ENCODE data around the gene ARHGAP28. TPM values are rescaled to one million over a fixed set of nuclear protein-coding genes. Genes with fewer than 3 reads are reported as not detected.
"Not testable (repeated sequence)": the region's sequence is repeated elsewhere in the genome, so short reads cannot be mapped to it uniquely, and the experiment has no call there.

ARHGAP28 gene
- total and polyA plus RNA-seq, 2 of the 13 experiments (the other 11 are each of a cell fraction or from before 2014, with no cell fraction given): not detected

DNA sequence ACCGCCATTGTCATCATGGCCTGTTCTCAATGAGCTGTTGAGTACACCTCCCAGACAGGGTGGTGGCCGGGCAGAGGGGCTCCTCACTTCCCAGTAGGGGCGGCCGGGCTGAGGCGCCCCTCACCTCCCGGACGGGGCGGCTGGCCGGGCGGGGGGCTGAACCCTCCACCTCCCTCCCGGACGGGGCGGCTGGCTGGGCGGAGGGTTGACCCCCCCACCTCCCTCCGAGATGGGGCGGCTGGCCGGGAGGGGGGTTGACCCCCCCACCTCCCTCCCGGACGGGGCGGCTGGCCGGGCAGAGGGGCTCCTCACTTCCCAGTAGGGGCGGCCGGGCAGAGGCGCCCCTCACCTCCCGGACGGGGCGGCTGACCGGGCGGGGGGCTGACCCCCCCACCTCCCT is 97.6 kb downstream of the ARHGAP28 start:
- H3K4me1 ChIP-seq (ENCODE audit: insufficient read depth, low read length); BruUV-seq (replicated peaks); H3K27ac ChIP-seq (ENCODE audit: extremely low read length, insufficient read depth, low read length); CTCF ChIA-PET (ENCODE audit: low intra/inter-chr PET ratio, low total read pairs); POLR2A ChIA-PET; intact Hi-C loops (cut with micrococcal nuclease; ENCODE audit: unreplicated experiment); H3K79me2 ChIP-seq (ENCODE audit: insufficient read depth, low read length); DNase-seq (ENCODE audit: low spot score); H3K4me3 ChIP-seq (replicated peaks in 1 of 3; ENCODE audit: insufficient read depth in 1 of 3, low read depth in 2 of 3, low read length in 3 of 3); H3K9ac ChIP-seq (ENCODE audit: insufficient read depth, low read depth, low read length); H3K27me3 ChIP-seq (ENCODE audit: control insufficient read depth in 1 of 2, insufficient read depth in 2 of 2, low read length in 2 of 2); H2AFZ ChIP-seq (ENCODE audit: low read length); in situ Hi-C loops (cut with HindIII; ENCODE audit: extremely low pct_ligation_motif_present, low pct_unique_long_range_greater_than_20kb); H3K36me3 ChIP-seq (replicated peaks in 1 of 2; ENCODE audit: control insufficient read depth in 1 of 2, insufficient read depth in 2 of 2, low read length in 2 of 2); ATAC-seq; H3K4me2 ChIP-seq (ENCODE audit: low read depth, low read length); H3K9me3 ChIP-seq (ENCODE audit: low read length); H4K20me1 ChIP-seq (ENCODE audit: insufficient read depth, low read length); FAIRE-seq: not testable (repeated sequence)
- WGBS (ENCODE audit: low lambda C conversion rate): 85% methylated on average over 4 of the region's 29 CpGs

DNA sequence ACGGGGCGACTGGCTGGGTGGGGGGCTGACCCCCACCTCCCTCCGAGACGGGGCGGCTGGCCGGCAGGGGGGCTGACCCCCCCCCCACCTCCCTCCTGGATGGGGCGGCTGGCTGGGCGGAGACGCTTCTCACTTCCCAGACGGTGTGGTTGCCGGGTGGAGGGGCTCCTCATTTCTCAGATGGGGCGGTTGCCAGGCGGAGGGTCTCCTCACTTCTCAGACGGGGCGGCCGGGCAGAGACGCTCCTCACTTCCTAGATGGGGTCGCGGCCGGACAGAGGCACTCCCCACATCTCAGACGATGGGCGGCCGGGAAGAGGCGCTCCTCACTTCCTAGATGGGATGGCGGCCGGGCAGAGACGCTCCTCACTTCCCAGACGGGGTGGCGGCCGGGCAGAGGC is 98.0 kb downstream of the ARHGAP28 start:
- ATAC-seq; H3K79me2 ChIP-seq (ENCODE audit: insufficient read depth, low read length); H3K4me1 ChIP-seq (ENCODE audit: insufficient read depth, low read length); H3K4me2 ChIP-seq (ENCODE audit: low read depth, low read length); H3K9me3 ChIP-seq (ENCODE audit: low read length); H3K27me3 ChIP-seq (ENCODE audit: control insufficient read depth in 1 of 2, insufficient read depth in 2 of 2, low read length in 2 of 2); BruUV-seq (replicated peaks); H2AFZ ChIP-seq (ENCODE audit: low read length); POLR2A ChIA-PET; H4K20me1 ChIP-seq (ENCODE audit: insufficient read depth, low read length); H3K9ac ChIP-seq (ENCODE audit: insufficient read depth, low read depth, low read length); in situ Hi-C loops (cut with HindIII; ENCODE audit: extremely low pct_ligation_motif_present, low pct_unique_long_range_greater_than_20kb); H3K36me3 ChIP-seq (replicated peaks in 1 of 2; ENCODE audit: control insufficient read depth in 1 of 2, insufficient read depth in 2 of 2, low read length in 2 of 2); FAIRE-seq; intact Hi-C loops (cut with micrococcal nuclease; ENCODE audit: unreplicated experiment); DNase-seq (ENCODE audit: low spot score); CTCF ChIA-PET (ENCODE audit: low intra/inter-chr PET ratio, low total read pairs); H3K27ac ChIP-seq (ENCODE audit: extremely low read length, insufficient read depth, low read length); H3K4me3 ChIP-seq (replicated peaks in 1 of 3; ENCODE audit: insufficient read depth in 1 of 3, low read depth in 2 of 3, low read length in 3 of 3): not testable (repeated sequence)
- WGBS (ENCODE audit: low lambda C conversion rate): no CpG with 5 or more reads among the region's 30 CpGs

GRCh38 chr18:6830916-6831315 is 101.4 kb downstream of the ARHGAP28 start:
- no peaks in the 10 kb centered on the region for H3K79me2 ChIP-seq (ENCODE audit: insufficient read depth, low read length)
- BruUV-seq (replicated peaks): no TSS peak
- H3K9ac ChIP-seq (ENCODE audit: insufficient read depth, low read depth, low read length): no peak overlapping the region
- intact Hi-C loops (cut with micrococcal nuclease; ENCODE audit: unreplicated experiment): loop anchor here (10.0 kb wide), 1 partner anchor 186 kb away; no protein-coding TSS in a partner anchor
- POLR2A ChIA-PET: no interaction called here
- no peaks in the 10 kb centered on the region for H3K27me3 ChIP-seq (ENCODE audit: control insufficient read depth in 1 of 2, insufficient read depth in 2 of 2, low read length in 2 of 2)
- 0% methylated on average over 1 of the region's 1 CpG for WGBS (ENCODE audit: low lambda C conversion rate)
- no peaks in the 10 kb centered on the region for H3K9me3 ChIP-seq (ENCODE audit: low read length)
- H3K4me2 ChIP-seq (ENCODE audit: low read depth, low read length): no peak overlapping the region
- ATAC-seq (no peak), FAIRE-seq (no peak), DNase-seq (ENCODE audit: low spot score) (no peak)
- no peak overlapping the region for H2AFZ ChIP-seq (ENCODE audit: low read length)
- CTCF ChIA-PET (ENCODE audit: low intra/inter-chr PET ratio, low total read pairs): no interaction called here
- no peaks in the 10 kb centered on the region for H3K36me3 ChIP-seq (replicated peaks in 1 of 2; ENCODE audit: control insufficient read depth in 1 of 2, insufficient read depth in 2 of 2, low read length in 2 of 2)
- H3K27ac ChIP-seq (ENCODE audit: extremely low read length, insufficient read depth, low read length): no peak overlapping the region
- no peaks in the 10 kb centered on the region for H3K4me1 ChIP-seq (ENCODE audit: insufficient read depth, low read length)
- H4K20me1 ChIP-seq (ENCODE audit: insufficient read depth, low read length): no peaks in the 10 kb centered on the region
- no peak overlapping the region for H3K4me3 ChIP-seq (replicated peaks in 1 of 3; ENCODE audit: insufficient read depth in 1 of 3, low read depth in 2 of 3, low read length in 3 of 3)
- in situ Hi-C loops (cut with HindIII; ENCODE audit: extremely low pct_ligation_motif_present, low pct_unique_long_range_greater_than_20kb): no loop called here
- TF ChIP-seq KMT2A (CRISPR knock-in tag; IDR thresholded peaks at IDR 0.05): no peak
- no peak for TF ChIP-seq ZNF446 (CRISPR knock-in tag; IDR thresholded peaks at IDR 0.05)
- TF ChIP-seq, protein P1, sequence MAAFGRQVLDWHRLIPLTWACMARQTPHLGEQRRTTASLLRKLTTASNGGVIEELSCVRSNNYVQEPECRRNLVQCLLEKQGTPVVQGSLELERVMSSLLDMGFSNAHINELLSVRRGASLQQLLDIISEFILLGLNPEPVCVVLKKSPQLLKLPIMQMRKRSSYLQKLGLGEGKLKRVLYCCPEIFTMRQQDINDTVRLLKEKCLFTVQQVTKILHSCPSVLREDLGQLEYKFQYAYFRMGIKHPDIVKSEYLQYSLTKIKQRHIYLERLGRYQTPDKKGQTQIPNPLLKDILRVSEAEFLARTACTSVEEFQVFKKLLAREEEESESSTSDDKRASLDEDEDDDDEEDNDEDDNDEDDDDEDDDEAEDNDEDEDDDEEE (CRISPR knock-in tag; IDR thresholded peaks at IDR 0.05): no peak
- no peak for TF ChIP-seq NR1H2 (CRISPR knock-in tag; IDR thresholded peaks at IDR 0.05; ENCODE audit: borderline replicate concordance, low read depth)
- no peak for TF ChIP-seq KLF13 (CRISPR knock-in tag; IDR thresholded peaks at IDR 0.05)
- TF ChIP-seq MAF1 (CRISPR knock-in tag; IDR thresholded peaks at IDR 0.05; ENCODE audit: borderline replicate concordance): no peak
- no peak for TF ChIP-seq SNAI1 (CRISPR knock-in tag; IDR thresholded peaks at IDR 0.05; ENCODE audit: borderline replicate concordance)
- no peak for TF ChIP-seq HOXA7 (CRISPR knock-in tag; IDR thresholded peaks at IDR 0.05)
- TF ChIP-seq ZNF615 (CRISPR knock-in tag; IDR thresholded peaks at IDR 0.05; ENCODE audit: borderline replicate concordance): no peak

Measured in HepG2 (cell line).